Fibroblast of lung (primary cell): ENCODE measurements around the gene NEK2. TPM values are rescaled to one million over a fixed set of nuclear protein-coding genes. Genes with fewer than 3 reads are reported as not detected.

Experiments
- DNase-seq, 2 donors: peaks; one replicate each; pipeline versions ENCODE4 v3.0.0 to v3.0.0-alpha.2; 2010; ENCODE audit warnings: low read depth in 2 of 2
- H2AFZ ChIP-seq: 2 replicates; pipeline ENCODE4 v1.5.1; 2012; ENCODE audit warnings: low read length, control low read depth, inconsistent platforms
- H3K27ac ChIP-seq: 2 replicates; pipeline ENCODE4 v1.5.1; 2011; ENCODE audit warnings: low read length, control low read depth; ENCODE audit not compliant: insufficient read depth
- H3K27me3 ChIP-seq: 2 replicates; pipeline ENCODE4 v1.5.1; 2011; ENCODE audit warnings: mild to moderate bottlenecking, low read length; ENCODE audit not compliant: control insufficient read depth, insufficient read depth
- H3K36me3 ChIP-seq: 2 replicates; pipeline ENCODE4 v1.5.1; 2011; ENCODE audit warnings: low read length; ENCODE audit not compliant: control insufficient read depth, insufficient read depth
- H3K4me1 ChIP-seq: 2 replicates; pipeline ENCODE4 v1.5.1; 2011; ENCODE audit warnings: low read length; ENCODE audit not compliant: control insufficient read depth, insufficient read depth; ENCODE audit errors: extremely low read depth
- H3K4me2 ChIP-seq: 2 replicates; pipeline ENCODE4 v1.5.1; 2011; ENCODE audit warnings: low read length, control low read depth; ENCODE audit not compliant: insufficient read depth; ENCODE audit errors: extremely low read depth
- H3K4me3 ChIP-seq, 4 experiments: fragments of 200-600 bp in 1 of 4; sonication (generic) in 1 of 4; replicated peaks in 1 of 4; 2 replicates each; pipeline ENCODE4 v1.5.1; 2011 to 2016; ENCODE audit warnings: low read length in 4 of 4, low read depth in 3 of 4, mild to moderate bottlenecking in 3 of 4, control low read depth in 2 of 4, inconsistent platforms in 1 of 4, mixed read lengths in 1 of 4; ENCODE audit not compliant: insufficient read depth in 1 of 4; ENCODE audit errors: control extremely low read depth in 1 of 4
- H3K79me2 ChIP-seq: 2 replicates; pipeline ENCODE4 v1.5.1; 2012; ENCODE audit warnings: mild to moderate bottlenecking, low read length, inconsistent platforms; ENCODE audit not compliant: control insufficient read depth, insufficient read depth
- H3K9ac ChIP-seq: 2 replicates; pipeline ENCODE4 v1.5.1; 2011; ENCODE audit warnings: mild to moderate bottlenecking, low read length, control low read depth; ENCODE audit not compliant: insufficient read depth
- H3K9me3 ChIP-seq: 2 replicates; pipeline ENCODE4 v1.5.1; 2012; ENCODE audit warnings: low read depth, low read length; ENCODE audit not compliant: control insufficient read depth, insufficient read depth
- H4K20me1 ChIP-seq: 2 replicates; pipeline ENCODE4 v1.5.1; 2011; ENCODE audit warnings: low read length; ENCODE audit not compliant: control insufficient read depth, insufficient read depth; ENCODE audit errors: extremely low read depth
- CTCF ChIP-seq, 2 donors: IDR thresholded peaks in 1 of 2; conservative IDR thresholded peaks in 1 of 2; 1 replicate in 1 of 2; 2 replicates in 1 of 2; pipeline ENCODE4 v1.5.1; 2011 to 2012; ENCODE audit warnings: low read length in 2 of 2, control low read depth in 1 of 2, inconsistent platforms in 1 of 2, low read depth in 1 of 2, mild to moderate bottlenecking in 1 of 2
- EZH2 ChIP-seq: IDR thresholded peaks from 2 replicates; pipeline ENCODE4 v1.5.1; 2012; ENCODE audit warnings: low read length, control low read depth, mild to moderate bottlenecking; ENCODE audit errors: missing control alignments
- polyA plus RNA-seq, 2 donors: library from polyadenylated mRNA; depleted of rRNA in 1 of 2; stranded (reverse) in 1 of 2; unstranded in 1 of 2; fragments of >200 nt; gene quantifications; 2 replicates each; pipeline ENCODE4 v1.2.1, GENCODE V29; 2011 to 2012; ENCODE audit warnings: missing spikeins in 1 of 2
- total RNA-seq: library from RNA; depleted of rRNA; stranded (reverse); fragments of >200 nt; gene quantifications from 2 replicates; pipeline ENCODE4 v1.2.1, GENCODE V29; 2014

NEK2 gene
- total and polyA plus RNA-seq, 2 donors (not counting 1 experiment from before 2014, with no cell fraction given): 6.8 to 12.7 TPM

- no peak overlapping the region for H3K27ac ChIP-seq
- no peak overlapping the region for H3K4me3 ChIP-seq
- no peak for DNase-seq
- H3K9ac ChIP-seq: no peak overlapping the region
- H3K4me1 ChIP-seq: no peaks in the 10 kb centered on the region
- no peak overlapping the region for H2AFZ ChIP-seq
- no peaks in the 10 kb centered on the region for H3K9me3 ChIP-seq
- no peaks in the 10 kb centered on the region for H4K20me1 ChIP-seq
- H3K79me2 ChIP-seq: no peaks in the 10 kb centered on the region
- no peaks in the 10 kb centered on the region for H3K36me3 ChIP-seq
- H3K4me2 ChIP-seq: no peak overlapping the region
- H3K27me3 ChIP-seq: no peaks in the 10 kb centered on the region
- TF ChIP-seq CTCF (conservative IDR thresholded peaks at IDR 0.05 in 1 of 2, IDR thresholded peaks at IDR 0.05 in 1 of 2; ENCODE audit: low read depth in 1 of 2, low read length in 2 of 2) (no peak), EZH2 (no peak)
Observed at GRCh38 chr1:211620097-211620496, 55.3 kb downstream of the NEK2 start.

GRCh38 chr1:211619033-211619996 lies 56.1 kb downstream of the NEK2 start:
- no peaks in the 10 kb centered on the region for H3K36me3 ChIP-seq
- H3K79me2 ChIP-seq: no peaks in the 10 kb centered on the region
- H3K27ac ChIP-seq: no peak overlapping the region
- TF ChIP-seq CTCF (conservative IDR thresholded peaks at IDR 0.05 in 1 of 2, IDR thresholded peaks at IDR 0.05 in 1 of 2; ENCODE audit: low read depth in 1 of 2, low read length in 2 of 2): no peak
- TF ChIP-seq EZH2: no peak
- H3K27me3 ChIP-seq: no peaks in the 10 kb centered on the region
- no peaks in the 10 kb centered on the region for H4K20me1 ChIP-seq
- no peaks in the 10 kb centered on the region for H3K9me3 ChIP-seq
- no peaks in the 10 kb centered on the region for H3K4me1 ChIP-seq
- no peak for DNase-seq
- no peak overlapping the region for H2AFZ ChIP-seq
- H3K9ac ChIP-seq: no peak overlapping the region
- no peak overlapping the region for H3K4me3 ChIP-seq
- no peak overlapping the region for H3K4me2 ChIP-seq

GRCh38 chr1:211616965-211617297 lies 58.5 kb downstream of the NEK2 start:
- H3K27me3 ChIP-seq: no peaks in the 10 kb centered on the region
- H2AFZ ChIP-seq: peak overlapping the region; percentile 60
- no peaks in the 10 kb centered on the region for H3K36me3 ChIP-seq
- no peak overlapping the region for H3K9ac ChIP-seq
- H3K4me3 ChIP-seq: no peak overlapping the region
- H4K20me1 ChIP-seq: no peaks in the 10 kb centered on the region
- H3K27ac ChIP-seq: no peak overlapping the region
- H3K9me3 ChIP-seq: no peaks in the 10 kb centered on the region
- no peak for DNase-seq
- no peak overlapping the region for H3K4me2 ChIP-seq
- no peaks in the 10 kb centered on the region for H3K79me2 ChIP-seq
- H3K4me1 ChIP-seq: peaks cover 6% of the 10 kb centered on the region
- TF ChIP-seq CTCF (conservative IDR thresholded peaks at IDR 0.05 in 1 of 2, IDR thresholded peaks at IDR 0.05 in 1 of 2; ENCODE audit: low read depth in 1 of 2, low read length in 2 of 2) (no peak), EZH2 (no peak)
